Ascending aorta (tissue), 2 donors: ENCODE results near the gene ADD1. TPM values are rescaled to one million over a fixed set of nuclear protein-coding genes. Genes with fewer than 3 reads are reported as not detected.
"Not testable (repeated sequence)": the region's sequence is repeated elsewhere in the genome, so short reads cannot be mapped to it uniquely, and the experiment has no call there.

Source experiments
- DNase-seq, 2 donors: peaks; one replicate each; pipeline ENCODE4 v3.0.0-alpha.2; 2019; ENCODE audit warnings: low spot score in 2 of 2
- H3K27ac ChIP-seq, 2 donors: fragments of 200-600 bp; sonication (generic); one replicate each; pipeline ENCODE4 v1.5.1; 2016 to 2017; ENCODE audit warnings: mild to moderate bottlenecking in 1 of 2
- H3K27me3 ChIP-seq: fragments of 200-600 bp; sonication (generic); one replicate; pipeline ENCODE4 v1.5.1; 2017
- H3K36me3 ChIP-seq, 2 donors: fragments of 200-600 bp; sonication (generic); one replicate each; pipeline ENCODE4 v1.5.1; 2016
- H3K4me1 ChIP-seq, 2 donors: fragments of 200-600 bp; sonication (generic); one replicate each; pipeline ENCODE4 v1.5.1; 2016 to 2017; ENCODE audit warnings: mild to moderate bottlenecking in 1 of 2
- H3K4me3 ChIP-seq, 2 donors: fragments of 200-600 bp; sonication (generic); one replicate each; pipeline ENCODE4 v1.5.1; 2016 to 2017; ENCODE audit warnings: mild to moderate bottlenecking in 1 of 2
- H3K9me3 ChIP-seq, 2 donors: fragments of 200-600 bp; sonication (generic); one replicate each; pipeline ENCODE4 v1.5.1; 2016
- CTCF ChIP-seq, 3 experiments: fragments of 200-600 bp in 2 of 3; fragments of 450-650 bp in 1 of 3; sonication (generic) in 2 of 3; IDR thresholded peaks; one replicate each; pipeline ENCODE4 v1.5.1; 2016 to 2019; ENCODE audit warnings: antibody characterized with exemption in 3 of 3, mild to moderate bottlenecking in 1 of 3, moderate library complexity in 1 of 3
- intact Hi-C: fragments of 100-400 bp; cut with DNase I; formaldehyde crosslinking; loops from one replicate; pipeline ENCODE4 v1.15.1; 2023
- total RNA-seq: library from RNA; depleted of rRNA; stranded (reverse); fragments of >200 nt; gene quantifications from one replicate; pipeline ENCODE4 v1.1.0, GENCODE V29; 2016

Gene ADD1
- total RNA-seq, 1 donor from 2014 or later: 261 TPM

GRCh38 chr4:2935762-2936743, 92.4 kb downstream of the ADD1 start:
- Histone ChIP-seq H3K27ac (peak overlapping the region in 1 of 2 donors; percentile 79), H3K36me3 (peaks cover 33 to 50% of the 10 kb centered on the region in 2 donors)

DNA sequence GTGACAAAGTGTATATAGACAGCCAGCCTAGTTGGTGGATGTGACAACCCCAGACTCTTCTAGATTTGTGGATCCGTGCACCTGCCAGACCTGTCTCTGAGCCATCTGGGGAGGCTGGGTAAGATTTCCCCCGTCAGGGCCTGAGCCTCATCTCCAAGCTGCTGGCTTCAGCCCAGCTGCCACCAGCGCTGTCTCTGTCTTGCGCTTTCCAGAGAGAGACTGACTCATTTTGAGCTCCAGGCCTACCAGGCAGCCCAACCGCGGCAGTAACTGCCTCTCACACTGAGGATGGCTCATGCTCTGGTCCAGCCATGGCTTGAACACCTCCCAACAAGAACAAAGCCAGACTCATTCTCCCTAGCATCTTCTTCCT, 93.1 kb downstream of the ADD1 start:
- peaks cover 36 to 50% of the 10 kb centered on the region in 2 donors for H3K36me3 ChIP-seq
- no peak overlapping the region for H3K4me3 ChIP-seq
- H3K4me1 ChIP-seq: peaks cover 0 to 21% of the 10 kb centered on the region in 2 donors
- H3K27me3 ChIP-seq: no peaks in the 10 kb centered on the region
- TF ChIP-seq CTCF (IDR thresholded peaks at IDR 0.05): no peak
- peak in 1 of 2 donors; percentile 60 for DNase-seq
- no peak overlapping the region for H3K27ac ChIP-seq
- intact Hi-C loops: loop anchor here (10.0 kb wide), 1 partner anchor 472 kb away; the partner anchor contains the start of gene RNF4
- H3K9me3 ChIP-seq: no peaks in the 10 kb centered on the region

More at GRCh38 chr4:2935762-2936743, 92.4 kb downstream of the ADD1 start:
- peak in 1 of 2 donors; percentile 63 for DNase-seq
- H3K27me3 ChIP-seq: no peaks in the 10 kb centered on the region
- no peak for TF ChIP-seq CTCF (IDR thresholded peaks at IDR 0.05)
- H3K9me3 ChIP-seq: no peaks in the 10 kb centered on the region
- H3K4me1 ChIP-seq: peaks cover 0 to 21% of the 10 kb centered on the region in 2 donors
- peak overlapping the region; percentile 59 to 76 for H3K4me3 ChIP-seq
- intact Hi-C loops: loop anchor here (2.0 to 10.0 kb wide), 2 partner anchors 139 to 471 kb away; partner anchors contain the start of genes HTT, HTT-AS and RNF4

GRCh38 chr4:2937146-2937857, 93.7 kb downstream of the ADD1 start:
- Histone ChIP-seq H3K36me3 (peaks cover 42 to 51% of the 10 kb centered on the region in 2 donors), H3K4me3 (no peak overlapping the region), H3K27ac (no peak overlapping the region), H3K4me1 (peaks cover 0 to 21% of the 10 kb centered on the region in 2 donors), H3K27me3 (no peaks in the 10 kb centered on the region), H3K9me3 (no peaks in the 10 kb centered on the region)
- TF ChIP-seq CTCF (IDR thresholded peaks at IDR 0.05): no peak
- intact Hi-C loops: loop anchor here (10.0 kb wide), 1 partner anchor 473 kb away; the partner anchor contains the start of gene RNF4
- peak in 1 of 2 donors; percentile 60 for DNase-seq

GRCh38 chr4:2937986-2938385, 94.3 kb downstream of the ADD1 start:
- intact Hi-C loops: loop anchor here (10.0 kb wide), 1 partner anchor 473 kb away; the partner anchor contains the start of gene RNF4
- Histone ChIP-seq H3K4me1 (peaks cover 0 to 21% of the 10 kb centered on the region in 2 donors), H3K4me3 (no peak overlapping the region), H3K36me3 (peaks cover 47 to 58% of the 10 kb centered on the region in 2 donors), H3K27me3 (no peaks in the 10 kb centered on the region), H3K27ac (no peak overlapping the region), H3K9me3 (no peaks in the 10 kb centered on the region)
- no peak for TF ChIP-seq CTCF (IDR thresholded peaks at IDR 0.05)
- peak in 1 of 2 donors; percentile 45 for DNase-seq

GRCh38 chr4:2938411-2938810, 94.8 kb downstream of the ADD1 start:
- intact Hi-C loops: loop anchor here (10.0 kb wide), 1 partner anchor 474 kb away; the partner anchor contains the start of gene RNF4
- DNase-seq: peak in 1 of 2 donors; percentile 28
- H3K4me3 ChIP-seq, H3K27ac ChIP-seq, H3K9me3 ChIP-seq, H3K27me3 ChIP-seq: not testable (repeated sequence)
- Histone ChIP-seq H3K4me1 (peaks cover 0 to 18% of the 10 kb centered on the region in 2 donors), H3K36me3 (peaks cover 51 to 62% of the 10 kb centered on the region in 2 donors)
